ENCODE results near the gene PHF12.
A peak's percentile ranks its signal among the peaks of the same experiment; 100 is the strongest.
"Not testable (repeated sequence)": the region's sequence is repeated elsewhere in the genome, so short reads cannot be mapped to it uniquely, and the experiment has no call there.

The PHF12 gene

GRCh38 chr17:28953444-28954118 lies 2.3 kb upstream of the PHF12 start:
- FAIRE-seq = no peak

- peak; percentile 97 for FAIRE-seq
Observed at GRCh38 chr17:28951991-28952975, 965 bp upstream of the PHF12 start.

DNA sequence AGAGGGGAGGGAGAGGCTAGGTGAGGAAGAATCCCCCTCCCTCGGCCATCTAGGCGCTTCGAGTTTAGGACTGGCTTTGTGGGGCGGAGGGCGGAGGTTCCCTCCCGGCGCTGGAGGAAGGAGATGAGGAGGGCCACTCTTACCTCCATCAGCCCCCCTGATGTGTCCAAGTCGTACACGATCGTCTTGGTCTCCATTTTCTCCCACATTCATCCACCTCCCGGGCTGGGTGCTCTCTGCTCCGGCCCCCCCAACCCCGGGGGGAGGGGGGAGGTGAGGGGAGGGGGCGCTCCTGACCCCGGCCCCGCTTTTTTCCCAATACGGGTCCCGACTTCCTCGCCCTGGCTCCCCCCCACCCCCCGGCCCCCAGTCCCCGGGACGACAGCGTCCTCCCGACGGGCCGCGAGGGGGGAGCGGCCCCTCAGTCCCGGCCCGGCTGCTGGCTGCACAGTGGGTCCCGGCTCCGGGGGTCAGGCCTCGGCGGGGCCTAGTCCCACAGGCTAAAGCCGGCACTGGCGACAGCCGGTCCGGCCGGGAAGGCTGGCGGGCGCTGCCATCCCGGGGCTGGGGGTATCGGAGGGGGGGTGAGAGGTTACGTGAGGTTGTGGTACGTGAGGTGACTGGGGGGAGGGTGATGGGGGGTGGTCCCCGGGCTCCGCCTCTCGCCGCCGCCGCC lies 428 bp downstream of the PHF12 start:
- FAIRE-seq = no peak

DNA sequence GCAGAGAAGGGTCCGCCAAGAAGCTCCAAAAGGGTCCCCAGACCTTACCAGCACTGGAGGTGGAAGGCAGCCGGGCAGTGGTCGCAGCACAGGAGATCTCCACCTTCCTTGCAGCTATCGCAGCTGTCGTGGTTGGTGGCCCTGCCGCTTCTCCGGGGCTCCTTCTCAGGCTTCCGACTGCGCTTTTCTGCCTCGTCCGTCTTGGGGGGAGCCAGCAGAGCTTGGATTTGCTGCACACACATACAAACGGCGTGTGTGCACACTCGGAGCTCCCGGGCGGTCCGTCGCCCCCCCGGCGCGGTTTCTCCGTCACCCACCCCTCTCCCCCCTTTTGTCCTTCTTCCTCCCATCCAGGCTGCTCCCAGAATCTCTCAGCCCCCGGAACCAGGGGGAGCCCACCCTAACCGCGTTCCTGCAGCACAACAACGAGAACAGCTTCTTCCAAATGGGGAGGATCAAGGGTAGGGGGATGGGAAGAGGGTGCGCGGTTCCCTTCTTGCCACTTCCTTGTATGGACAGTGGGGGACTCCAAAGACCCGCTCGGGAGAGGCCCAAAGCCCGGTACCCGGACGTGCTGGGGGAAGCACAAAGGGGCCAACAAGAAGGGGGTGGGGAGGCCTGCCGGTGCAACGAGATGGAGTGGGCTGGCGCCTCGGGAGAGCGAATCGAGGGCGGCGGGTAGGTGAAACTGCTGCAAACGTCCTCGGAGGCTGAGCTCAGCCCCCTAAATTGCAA lies 1.1 kb downstream of the PHF12 start:
- no peak for FAIRE-seq

- FAIRE-seq = no peak
Observed at GRCh38 chr17:28949185-28950016, 1.9 kb downstream of the PHF12 start.

DNA sequence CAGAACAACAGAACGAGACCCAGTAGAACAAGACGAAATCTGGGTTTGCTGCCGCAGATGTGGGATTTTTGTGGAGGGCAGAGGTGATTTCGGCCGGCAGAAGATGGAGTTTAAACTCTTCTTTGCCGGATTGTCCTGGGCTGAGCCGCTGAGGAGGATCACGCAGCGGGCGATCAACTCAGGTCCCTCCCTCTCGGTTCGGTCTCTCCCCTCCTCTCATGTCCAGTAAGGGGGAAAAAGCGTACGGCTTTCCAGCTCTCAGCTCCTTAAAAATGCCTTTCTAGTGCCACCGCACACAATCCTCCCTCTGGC lies 2.5 kb downstream of the PHF12 start:
- no peak for FAIRE-seq

- FAIRE-seq = no peak
Observed at GRCh38 chr17:28948342-28948741, 3.0 kb downstream of the PHF12 start.

DNA sequence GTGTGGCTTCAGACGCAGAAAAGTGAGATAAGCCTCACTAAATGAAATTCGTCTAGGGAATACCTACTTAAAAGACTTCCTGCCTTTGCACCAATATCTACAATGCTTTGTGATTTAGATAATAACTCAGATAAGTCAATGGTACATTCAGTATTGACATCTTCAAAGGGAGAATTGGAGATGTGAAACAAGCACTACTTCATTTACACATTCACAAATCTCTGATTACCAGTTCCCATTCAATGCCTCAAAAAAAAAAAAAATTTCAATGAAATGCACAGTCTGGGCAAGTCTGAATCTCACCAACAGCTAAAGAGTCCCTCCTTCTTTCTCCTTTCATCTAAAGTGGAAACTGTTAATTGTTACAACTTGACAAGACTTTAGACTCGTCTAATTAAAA lies 3.7 kb downstream of the PHF12 start:
- FAIRE-seq = no peak

GRCh38 chr17:28946239-28946638 lies 5.1 kb downstream of the PHF12 start:
- FAIRE-seq = no peak

DNA sequence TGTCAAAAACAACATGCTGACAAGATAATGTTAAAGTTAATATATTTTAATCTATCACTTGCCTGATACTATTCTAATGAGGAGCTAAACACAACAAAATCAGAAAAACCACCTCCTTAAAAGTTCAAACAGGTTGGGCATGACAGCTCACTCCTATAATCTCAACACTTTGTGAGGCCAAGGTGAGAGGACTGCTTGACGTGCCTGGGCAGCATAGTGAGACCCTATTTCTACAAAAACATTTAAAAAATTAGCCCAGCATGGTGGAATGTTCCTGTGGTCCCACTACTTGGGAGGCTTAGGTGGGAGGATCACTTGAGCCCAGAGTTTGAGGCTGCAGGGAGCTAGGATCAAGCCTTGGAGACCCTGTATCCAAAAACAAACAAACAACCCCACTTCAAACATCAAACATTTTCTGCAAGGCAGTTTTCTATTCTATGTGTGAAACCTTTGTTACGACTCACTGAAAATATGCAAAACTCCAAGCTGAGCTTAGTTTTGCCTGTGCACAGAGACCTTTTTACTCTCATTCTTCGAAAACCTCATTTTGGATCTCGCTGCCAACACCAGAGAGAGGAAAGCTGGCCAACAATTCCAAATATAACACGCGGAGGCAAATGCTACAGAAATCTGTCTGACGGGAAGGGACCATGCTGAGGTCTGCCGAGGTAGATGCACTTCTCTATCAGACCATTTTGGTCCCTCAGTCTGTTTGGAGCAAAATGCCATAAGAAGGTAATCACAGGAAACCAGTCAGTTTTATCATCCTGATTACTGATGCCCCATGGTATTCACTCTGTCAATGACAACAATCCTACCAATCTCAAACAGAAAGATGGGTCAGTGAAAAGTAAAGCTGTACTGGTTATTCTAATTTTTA lies 6.2 kb downstream of the PHF12 start:
- FAIRE-seq = no peak

DNA sequence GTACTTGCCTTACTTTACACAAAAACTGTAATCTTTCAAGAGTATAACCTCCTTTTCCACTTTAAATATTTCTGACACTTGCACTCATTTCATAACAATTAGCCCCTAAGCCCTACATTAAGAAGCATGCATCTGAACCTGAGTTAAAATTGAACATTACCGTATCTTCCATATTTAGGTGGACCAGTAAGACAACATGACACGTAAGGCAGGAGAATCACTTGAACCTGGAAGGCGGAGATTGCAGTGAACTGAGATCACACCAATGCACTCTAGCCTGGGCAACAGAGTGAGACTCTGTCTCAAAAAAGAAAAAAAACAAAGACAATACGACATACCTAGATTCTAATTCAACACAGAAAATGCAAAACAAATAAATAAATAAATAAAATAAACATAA lies 7.0 kb downstream of the PHF12 start:
- no peak for FAIRE-seq

DNA sequence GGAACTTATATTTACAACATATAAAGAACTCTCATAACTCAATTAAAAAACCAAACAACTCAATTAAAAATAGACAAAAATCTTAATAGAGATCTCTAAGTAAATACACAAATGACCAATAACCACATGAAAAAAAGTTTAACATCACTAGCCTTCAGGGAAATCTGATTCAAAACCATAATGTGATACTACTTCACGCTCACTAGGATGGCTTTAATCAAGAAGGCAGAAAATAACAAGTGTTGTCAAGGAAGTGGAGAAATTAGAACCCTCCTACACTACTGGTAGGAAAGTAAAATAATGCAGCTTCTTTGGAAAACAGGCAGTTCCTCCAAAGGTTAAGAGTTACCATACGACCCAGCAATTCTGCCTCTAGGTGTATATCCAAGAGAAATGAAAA lies 8.4 kb downstream of the PHF12 start:
- no peak for FAIRE-seq

GRCh38 chr17:28941251-28941650 lies 10.1 kb downstream of the PHF12 start:
- no peak for FAIRE-seq

DNA sequence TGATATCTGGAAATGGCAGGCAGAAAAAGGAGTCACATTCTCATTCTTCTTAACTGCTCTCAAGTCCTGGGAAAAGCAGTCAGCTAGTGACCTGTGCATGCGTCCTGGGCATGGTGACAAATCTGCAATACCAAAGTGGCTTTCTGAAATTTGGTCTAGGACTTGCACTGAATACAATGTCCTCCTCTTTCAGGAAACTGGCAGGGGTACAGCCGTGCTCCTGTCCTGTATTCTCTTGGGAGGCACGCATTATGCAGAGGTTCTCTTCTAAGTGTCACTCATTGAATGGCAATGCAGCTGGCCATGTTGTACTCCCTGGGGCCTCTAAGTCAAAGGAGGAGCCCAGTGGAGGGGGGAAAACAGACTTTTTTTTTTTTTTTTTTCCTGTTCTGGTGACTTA lies 10.6 kb downstream of the PHF12 start:
- no peak for FAIRE-seq

DNA sequence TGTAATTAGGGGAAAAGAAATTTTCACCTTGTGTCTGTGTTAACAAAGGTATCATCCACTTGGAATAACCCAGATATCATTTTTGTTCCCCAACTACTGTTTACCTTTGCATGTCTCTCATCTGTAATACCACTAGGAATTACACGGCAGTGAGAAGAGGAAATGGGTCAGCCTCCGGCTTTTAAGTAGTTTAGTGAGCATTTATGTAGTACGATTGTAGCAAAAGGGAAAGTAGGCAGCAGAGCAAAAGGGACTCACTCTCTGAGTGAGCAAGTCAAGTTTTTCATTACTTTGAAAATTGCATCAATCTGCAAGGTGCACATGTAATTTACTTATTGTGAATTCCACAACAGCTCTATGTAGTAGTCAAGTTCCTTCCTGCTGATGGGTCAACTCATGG lies 11.2 kb downstream of the PHF12 start:
- no peak for FAIRE-seq

- no peak for FAIRE-seq
Observed at GRCh38 chr17:28938552-28938951, 12.8 kb downstream of the PHF12 start.

GRCh38 chr17:28937044-28937729 lies 14.1 kb downstream of the PHF12 start:
- FAIRE-seq = no peak

- no peak for FAIRE-seq
Observed at GRCh38 chr17:28935744-28936460, 15.4 kb downstream of the PHF12 start.

- FAIRE-seq = not testable (repeated sequence)
Observed at GRCh38 chr17:28934508-28934907, 16.8 kb downstream of the PHF12 start.

DNA sequence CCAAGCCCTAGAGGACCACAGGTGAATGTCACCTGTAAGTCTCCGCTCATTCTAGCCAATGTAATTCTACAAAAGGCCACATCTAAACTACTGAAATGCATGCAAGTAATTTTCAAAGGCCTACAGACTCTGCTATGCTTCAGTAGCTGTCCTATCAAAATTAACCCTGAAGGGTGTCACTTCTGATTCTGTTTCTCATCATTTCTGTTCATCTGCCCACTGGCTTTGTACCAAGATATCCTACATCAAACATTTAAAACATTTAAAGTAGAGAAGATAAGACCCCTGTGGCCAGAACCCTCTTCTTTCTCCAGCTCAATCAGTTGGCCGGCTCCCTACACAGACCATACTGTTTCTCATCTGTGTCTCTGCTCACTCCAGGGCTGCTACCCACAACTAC lies 21.5 kb downstream of the PHF12 start:
- FAIRE-seq = no peak

Measured in TTC549 (cell line).